Body of pancreas (tissue), 4 donors: ENCODE data around the gene OPN1LW. TPM values are rescaled to one million over a fixed set of nuclear protein-coding genes. Genes with fewer than 3 reads are reported as not detected.
"Not testable (repeated sequence)": the region's sequence is repeated elsewhere in the genome, so short reads cannot be mapped to it uniquely, and the experiment has no call there.

Experiments used
- ATAC-seq: fragments of 150-250 bp; one replicate; pipeline ENCODE4 v1.9.1; 2016
- DNase-seq, 4 donors: peaks; one replicate each; pipeline ENCODE4 v3.0.0-alpha.2; 2019
- H3K27ac ChIP-seq, 4 donors: fragments of 200-600 bp; sonication (generic); 1 replicate in 3 of 4; 2 replicates in 1 of 4; pipeline versions ENCODE4 v1.5.1 to v1.6.1; 2016 to 2019; ENCODE audit warnings: mild to moderate bottlenecking in 1 of 4, mixed read lengths in 1 of 4, moderate library complexity in 1 of 4
- H3K27me3 ChIP-seq, 2 donors: fragments of 200-600 bp; sonication (generic); one replicate each; pipeline ENCODE4 v1.6.0; 2016; ENCODE audit warnings: mild to moderate bottlenecking in 1 of 2
- H3K36me3 ChIP-seq, 2 donors: fragments of 200-600 bp; sonication (generic); replicated peaks in 1 of 2; 2 replicates each; pipeline ENCODE4 v1.5.1; 2016; ENCODE audit warnings: low read depth in 2 of 2; ENCODE audit not compliant: insufficient read depth in 1 of 2
- H3K4me1 ChIP-seq: fragments of 200-600 bp; sonication (generic); one replicate; pipeline ENCODE4 v1.6.0; 2016
- H3K4me3 ChIP-seq, 2 donors: fragments of 200-600 bp; sonication (generic); 1 replicate in 1 of 2; 2 replicates in 1 of 2; pipeline ENCODE4 v1.5.1; 2016 to 2019
- H3K9me3 ChIP-seq, 3 donors: fragments of 200-600 bp; sonication (generic); 1 replicate in 2 of 3; 2 replicates in 1 of 3; pipeline ENCODE4 v1.5.1; 2016
- POLR2A ChIP-seq, 3 donors: fragments of 450-650 bp; IDR thresholded peaks; one replicate each; pipeline ENCODE4 v1.6.1; 2016; ENCODE audit warnings: antibody characterized with exemption in 3 of 3, mild to moderate bottlenecking in 2 of 3
- WGBS, 2 donors: methylation state at CpG; one replicate each; pipeline ENCODE4 v1.1.5; 2017; 5-methylcytosine and 5-hydroxymethylcytosine counted together
- intact Hi-C: fragments of 100-400 bp; cut with DNase I; formaldehyde crosslinking; loops from one replicate; pipeline ENCODE4 v1.15.1; 2023
- total RNA-seq, 2 donors: library from RNA; depleted of rRNA; stranded (reverse); fragments of >200 nt; gene quantifications; one replicate each; pipeline ENCODE4 v1.1.0, GENCODE V29; 2016
- TF ChIP-seq, protein P1 (sequence below), 7 experiments: fragments of 450-650 bp in 4 of 7; fragments of 200-600 bp in 3 of 7; sonication (generic) in 3 of 7; IDR thresholded peaks; one replicate each; pipeline ENCODE4 v1.5.1; 2016 to 2019; ENCODE audit warnings: antibody characterized with exemption in 7 of 7

OPN1LW gene
- total RNA-seq, 2 donors from 2014 or later = not detected

DNA sequence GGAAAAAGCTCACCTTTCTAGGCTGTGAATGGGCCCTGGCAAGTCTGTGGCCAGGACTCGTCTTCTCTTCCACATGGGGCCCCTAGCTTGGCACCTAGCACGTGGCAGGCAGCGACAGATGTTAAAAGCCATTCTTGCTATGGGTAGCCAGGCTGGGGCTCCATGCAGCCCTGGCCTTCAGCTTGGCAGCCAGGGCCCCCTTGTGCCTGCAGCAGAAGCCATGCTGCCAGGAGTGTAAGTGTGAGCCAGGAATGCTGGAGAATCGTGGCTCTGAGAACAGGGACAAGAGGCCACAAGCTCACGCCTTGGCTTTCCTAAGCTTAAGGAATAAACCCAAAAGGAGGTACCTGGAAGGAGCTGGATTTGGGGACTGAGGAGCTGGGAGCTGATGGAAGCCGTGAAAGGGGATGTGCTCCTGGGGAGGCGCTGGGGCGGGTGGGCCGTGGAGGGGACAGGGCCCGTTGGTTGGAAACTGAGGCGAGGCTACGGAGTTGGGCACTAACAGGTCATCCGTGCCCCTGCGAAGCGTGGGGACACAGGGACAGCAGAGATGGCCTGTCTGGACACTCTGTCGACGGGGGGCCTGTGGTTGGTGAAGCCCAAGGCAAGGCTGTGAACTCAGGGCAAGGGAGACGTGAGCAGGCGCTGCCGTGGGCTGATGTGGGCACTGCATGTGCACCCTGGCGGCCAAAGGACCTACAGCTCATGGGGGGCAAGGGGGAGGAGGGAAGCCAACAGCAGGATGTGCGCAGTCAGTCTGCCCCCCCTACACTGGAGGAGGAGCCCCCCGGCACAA, 895 bp upstream of the OPN1LW start:
- 87% methylated on average over 5 to 11 of the region's 23 CpGs for WGBS, 2 donors
- intact Hi-C loops = no loop called here
- no peak for ATAC-seq
- no peak overlapping the region for H3K4me3 ChIP-seq
- no peaks in the 10 kb centered on the region for H3K36me3 ChIP-seq
- TF ChIP-seq POLR2A (IDR thresholded peaks at IDR 0.05) = no peak
- TF ChIP-seq, protein P1, sequence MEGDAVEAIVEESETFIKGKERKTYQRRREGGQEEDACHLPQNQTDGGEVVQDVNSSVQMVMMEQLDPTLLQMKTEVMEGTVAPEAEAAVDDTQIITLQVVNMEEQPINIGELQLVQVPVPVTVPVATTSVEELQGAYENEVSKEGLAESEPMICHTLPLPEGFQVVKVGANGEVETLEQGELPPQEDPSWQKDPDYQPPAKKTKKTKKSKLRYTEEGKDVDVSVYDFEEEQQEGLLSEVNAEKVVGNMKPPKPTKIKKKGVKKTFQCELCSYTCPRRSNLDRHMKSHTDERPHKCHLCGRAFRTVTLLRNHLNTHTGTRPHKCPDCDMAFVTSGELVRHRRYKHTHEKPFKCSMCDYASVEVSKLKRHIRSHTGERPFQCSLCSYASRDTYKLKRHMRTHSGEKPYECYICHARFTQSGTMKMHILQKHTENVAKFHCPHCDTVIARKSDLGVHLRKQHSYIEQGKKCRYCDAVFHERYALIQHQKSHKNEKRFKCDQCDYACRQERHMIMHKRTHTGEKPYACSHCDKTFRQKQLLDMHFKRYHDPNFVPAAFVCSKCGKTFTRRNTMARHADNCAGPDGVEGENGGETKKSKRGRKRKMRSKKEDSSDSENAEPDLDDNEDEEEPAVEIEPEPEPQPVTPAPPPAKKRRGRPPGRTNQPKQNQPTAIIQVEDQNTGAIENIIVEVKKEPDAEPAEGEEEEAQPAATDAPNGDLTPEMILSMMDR (IDR thresholded peaks at IDR 0.05) = no peak
- no peaks in the 10 kb centered on the region for H3K4me1 ChIP-seq
- H3K27ac ChIP-seq = no peak overlapping the region
- no peak for DNase-seq
- H3K27me3 ChIP-seq = no peaks in the 10 kb centered on the region
- H3K9me3 ChIP-seq = no peaks in the 10 kb centered on the region

DNA sequence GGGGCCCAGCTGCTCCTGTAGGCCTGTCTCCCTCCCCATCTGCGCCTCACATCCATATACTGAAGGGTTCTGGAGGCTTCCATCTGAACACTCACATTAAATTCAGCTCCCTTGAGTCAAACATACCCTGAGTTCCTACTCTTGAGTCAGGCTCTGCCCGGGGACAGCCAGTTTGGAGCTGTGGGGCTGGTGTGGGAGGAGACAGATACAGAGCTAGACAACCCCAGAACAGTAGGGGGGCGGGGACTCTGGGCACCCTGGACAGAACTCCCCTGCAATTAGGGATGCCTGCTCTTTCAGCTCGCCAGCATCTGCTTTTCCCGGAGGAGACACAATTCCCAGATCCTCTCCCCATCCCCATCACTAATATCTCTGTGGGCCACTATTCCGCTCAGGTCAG, 7.0 kb downstream of the OPN1LW start:
- WGBS, 2 donors = no CpG with 5 or more reads among the region's 6 CpGs
- H3K9me3 ChIP-seq, H3K27me3 ChIP-seq, intact Hi-C loops, H3K4me1 ChIP-seq, H3K36me3 ChIP-seq, H3K4me3 ChIP-seq, ATAC-seq, DNase-seq, H3K27ac ChIP-seq: not testable (repeated sequence)

DNA sequence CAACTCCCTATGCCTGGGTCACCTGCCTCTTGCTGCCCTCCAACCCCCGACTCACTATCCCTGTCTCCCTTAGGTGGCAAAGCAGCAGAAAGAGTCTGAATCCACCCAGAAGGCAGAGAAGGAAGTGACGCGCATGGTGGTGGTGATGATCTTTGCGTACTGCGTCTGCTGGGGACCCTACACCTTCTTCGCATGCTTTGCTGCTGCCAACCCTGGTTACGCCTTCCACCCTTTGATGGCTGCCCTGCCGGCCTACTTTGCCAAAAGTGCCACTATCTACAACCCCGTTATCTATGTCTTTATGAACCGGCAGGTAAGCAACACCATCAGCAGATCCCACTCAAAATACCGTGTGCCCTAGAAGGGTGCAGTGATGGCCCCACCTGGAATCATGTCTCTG, 12.2 kb downstream of the OPN1LW start:
- H3K36me3 ChIP-seq, H3K4me1 ChIP-seq, H3K27me3 ChIP-seq, H3K9me3 ChIP-seq, H3K27ac ChIP-seq, H3K4me3 ChIP-seq, ATAC-seq, intact Hi-C loops, DNase-seq: not testable (repeated sequence)
- WGBS, 2 donors = 100% methylated on average over 1 of the region's 11 CpGs; no CpG with 5 or more reads in 1 of the 2 donors

DNA sequence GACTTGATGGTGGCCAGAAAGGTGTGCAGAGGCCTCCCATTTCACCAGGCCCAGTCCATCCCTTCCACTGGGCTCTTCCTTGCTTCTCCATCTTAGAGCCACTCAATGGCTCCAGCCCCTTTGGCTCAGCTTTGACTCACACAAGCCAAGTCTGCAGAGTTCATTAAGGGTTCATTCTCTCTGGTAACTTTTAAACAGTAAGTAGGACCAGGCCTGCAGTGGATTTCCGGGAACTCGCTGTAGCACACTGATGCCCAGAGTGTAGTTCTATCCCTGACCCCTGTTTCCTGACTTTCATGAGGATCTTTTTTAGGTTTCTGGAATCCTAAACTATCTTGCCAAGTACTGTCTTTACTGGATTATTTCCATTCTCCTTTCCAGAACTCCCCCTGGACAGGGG, 13.2 kb downstream of the OPN1LW start:
- H3K36me3 ChIP-seq, H3K27me3 ChIP-seq, H3K27ac ChIP-seq, H3K4me1 ChIP-seq, H3K4me3 ChIP-seq, H3K9me3 ChIP-seq, intact Hi-C loops, DNase-seq: not testable (repeated sequence)
- no CpG with 5 or more reads among the region's 2 CpGs for WGBS, 2 donors
- peak; percentile 35 for ATAC-seq

DNA sequence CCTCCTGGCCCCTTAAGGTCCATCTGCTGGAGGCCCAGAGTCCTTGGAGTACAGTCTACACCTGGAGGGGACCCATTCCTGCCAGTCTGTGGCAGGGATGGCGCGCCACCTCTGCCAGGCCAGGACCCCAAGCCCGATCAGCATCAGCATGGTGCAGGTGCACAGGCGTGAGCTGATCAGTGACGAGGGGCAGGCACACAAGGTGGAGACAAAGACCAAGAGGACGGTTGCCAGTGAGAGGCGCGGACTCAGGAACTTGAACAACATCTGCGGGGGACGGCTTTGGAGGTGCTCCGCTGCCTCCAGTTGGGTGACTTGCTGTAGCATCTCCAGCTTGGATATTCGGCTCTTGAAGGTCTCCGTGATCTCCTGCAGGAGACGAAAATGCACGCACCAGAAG, 15.3 kb downstream of the OPN1LW start:
- H3K9me3 ChIP-seq, H3K27ac ChIP-seq, ATAC-seq, intact Hi-C loops, H3K36me3 ChIP-seq, H3K4me3 ChIP-seq, H3K4me1 ChIP-seq, DNase-seq, H3K27me3 ChIP-seq: not testable (repeated sequence)
- WGBS, 2 donors = no CpG with 5 or more reads among the region's 15 CpGs

DNA sequence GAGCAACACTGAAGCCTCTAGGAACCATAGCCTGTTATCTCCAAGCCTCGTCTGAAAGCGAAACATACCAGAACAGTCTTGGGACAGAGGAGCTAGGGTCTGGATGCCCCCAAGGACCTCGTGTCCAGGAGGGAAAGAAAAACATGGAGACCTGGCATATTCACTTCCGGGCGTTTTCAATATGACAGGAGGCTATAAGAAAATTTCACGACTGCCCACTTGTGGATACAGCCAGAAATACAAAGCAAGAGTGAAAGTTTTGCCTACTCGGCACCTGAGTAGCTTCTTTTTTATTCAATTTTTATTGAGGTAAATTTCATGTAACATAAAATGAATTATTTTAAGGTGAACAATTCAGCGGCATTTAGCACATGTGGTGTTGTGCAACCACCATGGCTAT, 20.9 kb downstream of the OPN1LW start:
- H3K27ac ChIP-seq, ATAC-seq, H3K9me3 ChIP-seq, H3K36me3 ChIP-seq, H3K27me3 ChIP-seq, H3K4me1 ChIP-seq, DNase-seq, intact Hi-C loops, H3K4me3 ChIP-seq: not testable (repeated sequence)
- WGBS, 2 donors = no CpG with 5 or more reads among the region's 8 CpGs

DNA sequence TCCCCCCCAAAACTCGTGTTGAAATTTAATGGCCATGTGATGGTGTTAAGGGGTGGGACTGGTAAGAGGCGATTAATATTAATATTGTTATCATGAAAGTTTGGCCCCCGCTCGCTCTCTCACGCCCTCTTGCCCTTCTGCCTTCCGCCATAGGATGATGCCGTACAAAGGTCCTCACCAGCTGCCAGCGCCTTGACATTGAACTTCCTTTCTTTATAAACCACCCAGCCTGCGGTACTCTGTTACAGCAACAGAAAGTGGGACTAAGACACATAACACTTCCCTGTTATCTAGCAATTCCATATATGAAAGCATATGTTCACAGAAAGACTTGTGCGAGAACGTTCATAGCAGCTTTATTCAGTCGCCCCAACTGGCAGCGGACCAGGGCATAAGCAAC, 24.3 kb downstream of the OPN1LW start:
- H3K36me3 ChIP-seq, H3K4me1 ChIP-seq, H3K27me3 ChIP-seq, H3K9me3 ChIP-seq, H3K27ac ChIP-seq, intact Hi-C loops, ATAC-seq, DNase-seq, H3K4me3 ChIP-seq: not testable (repeated sequence)
- no CpG with 5 or more reads among the region's 13 CpGs for WGBS, 2 donors

DNA sequence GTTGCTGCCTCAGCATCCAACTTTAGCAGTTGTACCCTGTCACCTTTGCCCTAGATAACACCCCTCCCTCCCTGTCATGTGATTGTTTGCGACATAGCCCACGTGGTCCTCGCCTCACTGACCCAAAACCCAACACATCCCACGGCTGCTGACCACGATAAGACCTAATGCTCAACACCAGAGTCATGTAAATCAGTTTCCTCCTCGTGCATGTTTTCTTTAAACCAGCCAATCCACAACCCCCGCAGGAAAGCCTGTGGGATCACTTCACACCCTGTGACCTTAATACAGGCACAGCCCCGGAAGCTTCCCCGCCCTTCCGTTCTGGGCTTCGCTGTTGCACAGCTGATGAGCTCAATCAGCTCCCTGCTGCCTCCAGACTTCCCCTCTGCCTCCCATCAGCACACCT, 28.5 kb downstream of the OPN1LW start:
- H3K4me3 ChIP-seq, intact Hi-C loops, H3K27ac ChIP-seq, H3K9me3 ChIP-seq, H3K27me3 ChIP-seq, H3K4me1 ChIP-seq, DNase-seq, H3K36me3 ChIP-seq: not testable (repeated sequence)
- no CpG with 5 or more reads among the region's 11 CpGs for WGBS, 2 donors
- peak; percentile 45 for ATAC-seq

DNA sequence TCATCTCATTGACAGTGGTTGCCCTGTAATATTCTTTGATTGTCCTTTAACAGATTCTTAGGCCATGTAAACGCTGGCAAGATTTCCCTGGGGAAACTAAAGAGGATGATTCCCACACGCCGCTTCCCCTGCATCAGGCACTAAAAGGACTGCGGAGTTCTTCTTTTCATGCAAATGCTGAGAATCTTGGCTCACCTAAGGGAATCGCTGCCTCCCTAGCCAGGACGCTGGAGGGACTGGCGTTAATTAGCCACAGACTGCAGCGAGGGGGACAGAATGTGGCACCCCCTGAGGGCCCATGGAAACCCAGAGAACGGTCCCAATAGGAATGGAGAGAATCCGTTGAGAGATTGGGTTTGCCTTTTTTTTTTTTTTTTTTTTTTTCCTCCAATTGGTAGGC, 30.3 kb downstream of the OPN1LW start:
- H3K27ac ChIP-seq, H3K4me3 ChIP-seq, H3K36me3 ChIP-seq, H3K4me1 ChIP-seq, DNase-seq, ATAC-seq, H3K27me3 ChIP-seq, intact Hi-C loops, H3K9me3 ChIP-seq: not testable (repeated sequence)
- WGBS, 2 donors = no CpG with 5 or more reads among the region's 10 CpGs

DNA sequence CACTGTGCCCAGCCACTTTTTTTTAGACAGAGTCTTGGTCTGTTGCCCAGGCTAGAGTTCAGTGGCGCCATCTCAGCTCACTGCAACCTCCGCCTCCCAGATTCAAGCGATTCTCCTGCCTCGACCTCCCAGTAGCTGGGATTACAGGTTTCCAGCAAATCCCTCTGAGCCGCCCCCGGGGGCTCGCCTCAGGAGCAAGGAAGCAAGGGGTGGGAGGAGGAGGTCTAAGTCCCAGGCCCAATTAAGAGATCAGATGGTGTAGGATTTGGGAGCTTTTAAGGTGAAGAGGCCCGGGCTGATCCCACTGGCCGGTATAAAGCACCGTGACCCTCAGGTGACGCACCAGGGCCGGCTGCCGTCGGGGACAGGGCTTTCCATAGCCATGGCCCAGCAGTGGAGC, 38.3 kb downstream of the OPN1LW start, which contains the start of gene OPN1MW:
Gene OPN1MW, plus strand, starts transcription at position 301 of the 400 bp plus-strand sequence. Its CDS starts 82 bp downstream, at position 383.
- DNase-seq, H3K4me1 ChIP-seq, H3K4me3 ChIP-seq, H3K36me3 ChIP-seq, ATAC-seq, intact Hi-C loops, H3K27ac ChIP-seq, H3K9me3 ChIP-seq, H3K27me3 ChIP-seq: not testable (repeated sequence)
- no CpG with 5 or more reads among the region's 14 CpGs for WGBS, 2 donors

DNA sequence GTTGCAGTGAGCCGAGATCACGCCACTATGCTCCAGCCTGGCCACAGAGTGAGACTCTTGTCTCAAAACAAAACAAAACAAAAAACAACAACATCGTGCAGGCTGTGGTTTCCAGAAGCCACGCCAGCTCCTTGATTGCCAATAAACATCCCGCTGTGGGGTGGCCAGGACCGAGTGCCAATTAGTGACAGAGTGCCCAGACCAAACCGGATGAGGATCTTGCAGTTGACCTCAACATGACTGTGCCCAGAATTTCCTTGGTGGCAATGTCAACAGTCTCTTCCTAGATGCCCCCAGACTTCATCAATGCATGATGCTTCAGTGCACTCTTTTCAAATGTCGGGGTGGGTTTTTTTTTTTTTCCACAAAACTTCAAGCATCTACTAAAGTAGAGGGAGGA, 39.8 kb downstream of the OPN1LW start:
- H3K4me1 ChIP-seq, H3K36me3 ChIP-seq, H3K4me3 ChIP-seq, intact Hi-C loops, H3K27ac ChIP-seq, H3K27me3 ChIP-seq, DNase-seq, H3K9me3 ChIP-seq, ATAC-seq: not testable (repeated sequence)
- no CpG with 5 or more reads among the region's 8 CpGs for WGBS, 2 donors
